Fibroblast of peridontal ligament (primary cell): Measurements from ENCODE around the gene NPC1.
"Not testable (repeated sequence)": the region's sequence is repeated elsewhere in the genome, so short reads cannot be mapped to it uniquely, and the experiment has no call there.

Experiments
- DNase-seq: peaks from one replicate; pipeline ENCODE4 v3.0.0-alpha.2; 2010; ENCODE audit errors: extremely low read depth

The NPC1 gene

GRCh38 chr18:23609390-23610023, 23.2 kb upstream of the NPC1 start:
- DNase-seq: no peak

- no peak for DNase-seq
These were observed 21.9 kb upstream of the NPC1 start for GRCh38 chr18:23608211-23608610.

DNA sequence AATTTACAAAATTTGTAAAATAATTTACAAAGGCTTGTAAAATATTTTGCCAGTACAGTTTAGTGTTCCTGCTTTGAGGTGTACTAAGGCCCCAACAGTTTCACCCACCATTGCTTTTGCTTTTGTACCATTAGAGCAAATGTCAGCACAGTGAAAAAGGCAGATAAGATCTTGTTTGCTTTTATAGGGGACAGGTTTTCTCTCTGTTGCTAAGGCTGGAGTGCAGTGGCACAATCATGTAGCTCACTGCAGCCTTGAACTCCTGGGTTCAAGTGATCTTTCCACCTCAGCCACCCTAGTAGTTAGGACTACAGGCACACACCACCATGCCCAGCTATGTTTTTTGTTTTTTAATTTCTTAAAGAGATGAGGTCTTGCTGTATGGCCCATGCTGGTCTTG, 19.6 kb upstream of the NPC1 start:
- no peak for DNase-seq

DNA sequence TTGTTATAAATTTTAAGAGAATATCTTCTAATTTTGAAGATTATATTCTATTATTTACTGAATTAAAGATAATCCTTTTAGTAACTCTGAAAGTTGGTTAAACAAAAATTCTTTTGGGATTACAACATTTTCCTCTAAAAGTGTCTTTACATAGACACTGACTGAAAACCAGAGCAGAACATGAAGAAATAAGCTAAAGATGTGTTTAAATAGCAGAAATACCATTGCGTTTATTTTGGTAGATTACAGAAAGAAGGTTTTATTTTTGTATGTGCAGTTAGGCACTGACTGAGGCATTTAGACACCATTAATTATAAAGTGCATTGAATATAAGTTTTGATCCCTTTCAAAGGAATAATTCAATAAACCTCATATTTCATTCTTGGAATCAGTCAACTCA, 13.5 kb upstream of the NPC1 start:
- DNase-seq: peak; percentile 40

- DNase-seq: no peak
These were observed 9.9 kb upstream of the NPC1 start for GRCh38 chr18:23596183-23596582.

GRCh38 chr18:23595591-23595990, 9.3 kb upstream of the NPC1 start:
- no peak for DNase-seq

- DNase-seq: peak; percentile 93
These were observed 7.4 kb upstream of the NPC1 start for GRCh38 chr18:23593720-23594119.

DNA sequence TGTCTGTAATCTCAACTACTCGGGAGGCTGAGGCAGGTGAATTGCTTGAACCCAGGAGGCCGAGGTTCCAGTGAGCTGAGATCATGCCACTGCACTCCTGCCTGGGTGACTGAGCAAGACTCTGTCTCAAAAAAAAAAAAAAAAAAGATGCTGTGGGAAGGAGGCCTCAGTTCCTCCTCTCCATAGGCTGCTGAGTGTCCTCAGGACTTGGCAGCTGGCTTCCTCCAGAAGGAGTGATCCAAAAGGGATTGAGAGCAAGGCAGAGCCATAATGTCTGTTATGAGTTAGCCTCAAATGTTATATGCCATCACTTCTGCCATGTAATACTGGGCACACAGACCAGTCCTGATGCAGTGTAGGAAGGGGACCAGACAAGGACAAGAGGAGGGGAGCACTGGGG, 6.6 kb upstream of the NPC1 start:
- no peak for DNase-seq

DNA sequence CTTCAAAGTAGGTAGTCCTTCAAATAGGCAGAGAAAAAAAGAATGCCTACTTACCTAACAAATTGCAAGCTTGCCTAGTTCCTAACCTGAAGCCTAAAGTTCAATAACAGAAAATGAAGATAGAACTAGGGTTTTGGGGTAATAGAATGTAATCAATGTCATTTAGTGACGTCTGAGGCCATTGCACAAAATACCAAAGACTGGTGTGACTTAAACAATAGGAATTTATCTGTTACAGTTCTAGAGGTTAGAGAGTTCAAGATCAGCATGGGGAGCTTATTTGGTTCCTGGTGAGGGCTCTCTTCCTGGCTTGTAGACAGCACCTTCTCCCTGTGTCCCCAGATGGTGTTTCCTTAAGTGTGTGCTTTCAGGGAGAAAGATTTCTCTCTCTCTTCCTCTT, 4.7 kb upstream of the NPC1 start:
- peak; percentile 70 for DNase-seq

GRCh38 chr18:23588836-23589560, 2.7 kb upstream of the NPC1 start:
- peak; percentile 77 for DNase-seq

DNA sequence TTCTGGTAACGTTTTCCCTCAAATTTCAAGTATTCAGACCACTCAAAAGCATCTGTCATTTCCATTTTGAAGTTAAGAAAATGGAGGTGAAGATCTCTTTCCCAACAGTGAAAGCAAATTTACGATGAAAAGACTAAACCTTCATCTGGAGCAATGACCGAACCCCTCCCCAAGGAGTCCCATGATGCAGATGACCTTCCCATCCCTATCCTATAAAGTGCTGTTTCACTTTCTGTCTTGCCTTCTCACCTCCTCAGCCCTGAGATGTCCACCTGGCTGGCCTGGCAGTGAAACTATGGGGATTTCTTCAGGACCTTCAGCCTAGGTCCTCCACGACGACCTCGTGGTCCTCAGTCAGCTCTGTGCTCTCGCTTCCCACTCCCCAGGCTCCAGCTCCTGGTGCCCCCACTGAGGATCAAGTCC, 925 bp upstream of the NPC1 start:
- DNase-seq: no peak

- DNase-seq: no peak
These were observed 433 bp downstream of the NPC1 start for GRCh38 chr18:23585897-23586248.

- peak; percentile 18 for DNase-seq
These were observed 1.1 kb downstream of the NPC1 start for GRCh38 chr18:23585007-23585871.

DNA sequence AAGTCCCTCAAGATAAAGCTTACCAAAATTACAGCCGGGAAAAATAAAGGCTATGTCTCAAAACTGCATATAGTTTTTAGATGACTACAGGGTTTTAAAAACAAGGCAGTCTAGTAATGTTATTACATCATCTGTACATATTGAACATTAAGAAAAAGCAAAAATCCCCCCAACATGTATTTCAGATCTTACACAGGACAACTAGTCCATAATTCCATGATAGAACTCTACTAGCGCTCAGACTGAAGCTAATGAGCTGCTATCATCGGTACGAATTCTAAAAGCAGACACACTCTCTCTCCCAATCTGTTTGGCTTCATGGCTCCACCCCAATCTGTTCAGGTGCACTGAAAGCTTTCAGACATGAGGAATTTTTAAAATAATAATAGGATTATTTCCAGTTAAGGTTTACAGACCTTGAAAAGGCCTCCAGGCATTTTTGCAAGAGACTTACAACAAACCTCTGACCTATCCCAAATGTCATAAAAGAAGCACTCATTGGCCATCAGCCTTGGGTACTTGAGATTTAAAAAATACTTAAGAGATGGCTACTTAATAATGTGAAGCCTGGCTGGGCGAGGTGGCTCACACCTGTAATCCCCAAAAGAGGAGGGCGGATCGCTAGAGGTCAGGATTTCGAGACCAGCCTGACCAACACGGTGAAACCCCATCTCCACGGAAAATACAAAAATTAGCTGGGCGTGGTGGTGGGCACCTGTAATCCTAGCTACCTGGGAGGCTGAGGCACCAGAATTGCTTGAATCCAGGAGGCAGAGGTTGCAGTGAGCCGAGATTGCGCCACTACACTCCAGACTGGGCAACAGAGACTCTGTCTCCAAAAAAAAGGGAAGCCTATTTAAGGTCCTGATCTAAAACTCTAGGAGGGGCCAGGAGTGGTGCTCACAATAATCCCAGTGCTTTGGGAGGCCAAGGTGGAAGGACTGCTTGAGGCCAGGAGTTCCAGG, 2.0 kb downstream of the NPC1 start:
- DNase-seq: no peak

DNA sequence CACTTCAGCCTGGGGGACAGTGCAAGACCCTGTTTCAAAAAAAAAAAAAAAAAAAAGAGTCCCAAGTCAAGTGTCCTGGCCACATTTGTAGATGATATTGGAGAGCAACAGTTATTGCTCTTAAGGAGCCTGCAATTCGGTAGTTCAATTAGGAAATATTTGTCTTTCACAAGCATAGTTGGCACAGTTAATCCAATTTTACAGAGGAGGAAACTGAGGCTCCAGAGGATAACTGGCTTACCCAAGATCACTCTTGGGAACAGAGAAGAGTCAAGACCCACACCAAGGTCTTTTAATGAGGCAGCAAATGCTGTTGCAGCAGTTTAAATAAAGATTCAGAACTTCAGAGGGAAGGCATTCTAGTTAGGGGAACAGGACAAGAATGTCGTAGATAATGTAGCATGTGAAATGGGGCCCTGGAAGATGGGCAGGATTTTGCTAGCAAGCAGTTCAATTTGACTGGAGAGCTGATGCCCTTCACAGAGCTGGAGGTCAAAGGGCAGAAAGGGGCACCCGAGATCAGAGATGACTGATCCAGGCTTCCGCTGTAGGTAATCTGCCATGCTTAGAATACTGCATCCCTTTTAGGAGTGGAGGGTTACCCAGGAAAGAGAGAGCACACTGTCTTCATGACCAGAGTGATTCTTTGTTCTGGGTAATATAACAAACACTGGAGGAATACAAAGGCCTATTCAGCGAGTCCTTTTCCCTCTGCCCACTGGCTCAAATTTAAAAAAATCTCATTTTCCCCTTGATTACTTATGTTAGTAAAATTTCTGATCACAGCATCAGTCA, 3.0 kb downstream of the NPC1 start:
- DNase-seq: no peak

DNA sequence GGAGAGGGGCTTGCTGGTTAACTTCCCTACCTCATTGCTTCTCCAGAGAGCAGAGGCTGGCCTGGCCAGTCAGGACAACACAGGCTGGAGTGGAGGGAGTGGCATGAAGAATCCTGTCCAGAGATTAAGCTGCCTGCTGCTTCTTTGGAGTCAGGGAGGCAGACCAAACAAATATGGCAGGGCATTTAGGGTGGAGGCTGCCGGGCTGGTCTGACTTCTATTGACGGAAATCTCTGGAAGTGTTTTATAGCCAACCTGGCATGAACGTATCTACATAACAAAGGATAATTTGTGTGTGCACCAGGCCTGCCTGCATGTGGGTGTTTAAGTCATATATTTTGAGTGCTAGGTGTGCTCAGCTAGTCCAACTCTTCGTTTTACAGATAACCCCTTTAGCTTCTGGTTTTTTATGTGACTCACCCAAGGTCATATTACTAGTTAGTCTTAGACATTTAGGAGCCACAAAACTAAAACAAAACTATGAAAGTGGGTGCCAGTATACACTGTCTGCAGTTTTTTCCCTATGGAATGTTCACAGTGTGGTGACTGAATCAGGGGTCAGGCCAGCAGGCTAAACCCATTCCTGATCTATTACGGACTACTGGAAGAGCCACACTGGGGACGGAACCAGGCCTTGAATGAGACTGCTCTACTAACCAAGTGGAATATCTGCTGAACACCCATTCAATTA, 5.5 kb downstream of the NPC1 start:
- peak; percentile 82 for DNase-seq

GRCh38 chr18:23578891-23579653, 7.2 kb downstream of the NPC1 start:
- peak; percentile 58 for DNase-seq

- DNase-seq: no peak
These were observed 8.1 kb downstream of the NPC1 start for GRCh38 chr18:23578067-23578701.

GRCh38 chr18:23577521-23577920, 8.8 kb downstream of the NPC1 start:
- DNase-seq: not testable (repeated sequence)
